HEK293 (cell line): ENCODE measurements around the gene CDH2.

Experiments used
- CTCF ChIA-PET: fragments of 350-600 bp; formaldehyde crosslinking; extraction: SDS; loops from one replicate; lab custom pipeline; 2021; ENCODE audit warnings: antibody characterized with exemption; lab: Yijun Ruan, JAX
- POLR2A ChIA-PET: fragments of 300-600 bp; formaldehyde crosslinking; extraction: SDS; loops from one replicate; lab custom pipeline; 2020; ENCODE audit warnings: antibody characterized with exemption, inconsistent platforms; lab: Yijun Ruan, JAX
- H3K27ac ChIP-seq: fragments of 200-500 bp; sonication (Bioruptor generic); 2 replicates; pipeline ENCODE4 v1.5.1; 2014; ENCODE audit warnings: low read depth, low read length, control low read depth, inconsistent platforms; ENCODE audit errors: extremely low read depth
- H3K36me3 ChIP-seq, 2 experiments: fragments of 200-500 bp in 1 of 2; sonication (Bioruptor generic) in 1 of 2; 1 replicate in 1 of 2; 2 replicates in 1 of 2; pipeline ENCODE4 v1.5.1; 2014 to 2017; ENCODE audit warnings: inconsistent platforms in 2 of 2, low read length in 2 of 2; ENCODE audit not compliant: control insufficient read depth in 2 of 2, insufficient read depth in 1 of 2
- H3K4me1 ChIP-seq: fragments of 200-500 bp; sonication (Bioruptor generic); 2 replicates; pipeline ENCODE4 v1.5.1; 2014; ENCODE audit warnings: mild to moderate bottlenecking, low read length, inconsistent platforms; ENCODE audit not compliant: control insufficient read depth, insufficient read depth
- H3K4me3 ChIP-seq: 2 replicates; pipeline ENCODE4 v1.5.1; 2011; ENCODE audit warnings: low read depth, mild to moderate bottlenecking, control low read depth, low read length, moderate library complexity
- H3K9me3 ChIP-seq: fragments of 200-500 bp; sonication (Bioruptor generic); 2 replicates; pipeline ENCODE4 v1.5.1; 2014; ENCODE audit warnings: low read depth, low read length, inconsistent platforms; ENCODE audit not compliant: control insufficient read depth, insufficient read depth
- KLF9 ChIP-seq: fragments of 450-650 bp; formaldehyde crosslinking; IDR thresholded peaks from 2 replicates; pipeline ENCODE4 v1.5.1; 2016; ENCODE audit warnings: missing biosample characterization, missing genetic modification characterization, low read depth
- MEIS1 ChIP-seq: sonication (generic); formaldehyde crosslinking; IDR thresholded peaks from 2 replicates; pipeline ENCODE4 v1.8.1; 2022; ENCODE audit warnings: missing genetic modification reagents, mild to moderate bottlenecking, borderline replicate concordance
- SCRT2 ChIP-seq: fragments of 450-650 bp; formaldehyde crosslinking; IDR thresholded peaks from 2 replicates; pipeline ENCODE4 v1.5.1; 2016; ENCODE audit warnings: missing biosample characterization, missing genetic modification characterization
- SP7 ChIP-seq: fragments of 450-650 bp; formaldehyde crosslinking; IDR thresholded peaks from 2 replicates; pipeline ENCODE4 v1.5.1; 2016; ENCODE audit warnings: missing biosample characterization, missing genetic modification characterization
- TRIM28 ChIP-seq: IDR thresholded peaks from 2 replicates; pipeline ENCODE4 v1.6.1; 2011; ENCODE audit warnings: low read length, control low read depth, borderline replicate concordance
- YY1 ChIP-seq: fragments of 450-650 bp; formaldehyde crosslinking; IDR thresholded peaks from 2 replicates; pipeline ENCODE4 v1.5.1; 2018; ENCODE audit warnings: missing biosample characterization, missing genetic modification characterization
- YY2 ChIP-seq: fragments of 450-650 bp; formaldehyde crosslinking; IDR thresholded peaks from 2 replicates; pipeline ENCODE4 v1.5.1; 2016; ENCODE audit warnings: missing biosample characterization, missing genetic modification characterization
- ZFHX2 ChIP-seq: fragments of 450-650 bp; formaldehyde crosslinking; conservative IDR thresholded peaks from 2 replicates; pipeline ENCODE4 v1.5.1; 2016; ENCODE audit warnings: missing biosample characterization, missing genetic modification characterization
- ZNF10 ChIP-seq: fragments of 450-650 bp; formaldehyde crosslinking; IDR thresholded peaks from 2 replicates; pipeline ENCODE4 v1.5.1; 2017; ENCODE audit warnings: missing biosample characterization, missing genetic modification characterization
- ZNF155 ChIP-seq: fragments of 450-650 bp; formaldehyde crosslinking; IDR thresholded peaks from 2 replicates; pipeline ENCODE4 v1.5.1; 2016; ENCODE audit warnings: missing biosample characterization, missing genetic modification characterization
- ZNF169 ChIP-seq: fragments of 450-650 bp; formaldehyde crosslinking; IDR thresholded peaks from 2 replicates; pipeline ENCODE4 v1.5.1; 2016; ENCODE audit warnings: missing biosample characterization, missing genetic modification characterization
- ZNF214 ChIP-seq: fragments of 450-650 bp; formaldehyde crosslinking; IDR thresholded peaks from 2 replicates; pipeline ENCODE4 v1.5.1; 2017; ENCODE audit warnings: missing biosample characterization, mild to moderate bottlenecking, missing genetic modification characterization, borderline replicate concordance
- ZNF221 ChIP-seq: fragments of 450-650 bp; formaldehyde crosslinking; IDR thresholded peaks from 2 replicates; pipeline ENCODE4 v1.5.1; 2017; ENCODE audit warnings: missing biosample characterization, missing genetic modification characterization, borderline replicate concordance
- ZNF248 ChIP-seq: fragments of 450-650 bp; formaldehyde crosslinking; IDR thresholded peaks from 2 replicates; pipeline ENCODE4 v1.5.1; 2017; ENCODE audit warnings: missing biosample characterization, missing genetic modification characterization
- ZNF335 ChIP-seq: fragments of 450-650 bp; formaldehyde crosslinking; conservative IDR thresholded peaks from 2 replicates; pipeline ENCODE4 v1.5.1; 2016; ENCODE audit warnings: missing biosample characterization, missing genetic modification characterization
- ZNF350 ChIP-seq: fragments of 450-650 bp; formaldehyde crosslinking; IDR thresholded peaks from 2 replicates; pipeline ENCODE4 v1.5.0; 2017; ENCODE audit warnings: missing biosample characterization, mild to moderate bottlenecking, missing genetic modification characterization
- ZNF449 ChIP-seq: fragments of 450-650 bp; formaldehyde crosslinking; IDR thresholded peaks from 2 replicates; pipeline ENCODE4 v1.5.1; 2017; ENCODE audit warnings: missing biosample characterization, mild to moderate bottlenecking, missing genetic modification characterization, moderate library complexity
- ZNF488 ChIP-seq: fragments of 450-650 bp; formaldehyde crosslinking; IDR thresholded peaks from 2 replicates; pipeline ENCODE4 v1.5.1; 2016; ENCODE audit warnings: missing biosample characterization, missing genetic modification characterization
- ZNF555 ChIP-seq: fragments of 450-650 bp; formaldehyde crosslinking; conservative IDR thresholded peaks from 2 replicates; pipeline ENCODE4 v1.5.1; 2017; ENCODE audit warnings: missing biosample characterization, mild to moderate bottlenecking, missing genetic modification characterization, inconsistent platforms
- ZNF585B ChIP-seq: fragments of 450-650 bp; formaldehyde crosslinking; IDR thresholded peaks from 2 replicates; pipeline ENCODE4 v1.5.1; 2016; ENCODE audit warnings: missing biosample characterization, missing genetic modification characterization
- ZNF658 ChIP-seq: fragments of 450-650 bp; formaldehyde crosslinking; IDR thresholded peaks from 2 replicates; pipeline ENCODE4; 2016; ENCODE audit warnings: missing biosample characterization, missing genetic modification characterization
- ZNF670 ChIP-seq: fragments of 450-650 bp; formaldehyde crosslinking; IDR thresholded peaks from 2 replicates; pipeline ENCODE4 v1.5.1; 2016; ENCODE audit warnings: missing biosample characterization, missing genetic modification characterization, low read depth
- ZNF701 ChIP-seq: fragments of 450-650 bp; formaldehyde crosslinking; IDR thresholded peaks from 2 replicates; pipeline ENCODE4 v1.5.1; 2016; ENCODE audit warnings: missing biosample characterization, missing genetic modification characterization
- ZNF768 ChIP-seq: fragments of 450-650 bp; formaldehyde crosslinking; IDR thresholded peaks from 2 replicates; pipeline ENCODE4 v1.5.1; 2018; ENCODE audit warnings: missing biosample characterization, mild to moderate bottlenecking, missing genetic modification characterization
- ZNF785 ChIP-seq: fragments of 450-650 bp; formaldehyde crosslinking; IDR thresholded peaks from 2 replicates; pipeline ENCODE4 v1.5.1; 2016; ENCODE audit warnings: missing biosample characterization, missing genetic modification characterization
- ZSCAN16 ChIP-seq: fragments of 450-650 bp; formaldehyde crosslinking; IDR thresholded peaks from 2 replicates; pipeline ENCODE4 v1.5.1; 2016; ENCODE audit warnings: missing biosample characterization, missing genetic modification characterization
- ZSCAN18 ChIP-seq: fragments of 450-650 bp; formaldehyde crosslinking; IDR thresholded peaks from 2 replicates; pipeline ENCODE4 v1.5.1; 2016; ENCODE audit warnings: missing biosample characterization, missing genetic modification characterization

The CDH2 gene

GRCh38 chr18:28208712-28209265 is 31.9 kb upstream of the CDH2 start:
- CTCF ChIA-PET, result interaction anchor here (0.6 kb wide), 1 partner anchor 46 kb away, joined by 3 read pairs; no protein-coding TSS in a partner anchor
- POLR2A ChIA-PET, result no interaction called here

GRCh38 chr18:28208268-28208667 is 31.3 kb upstream of the CDH2 start:
- ChIA-PET POLR2A (no interaction called here), CTCF (no interaction called here)
- TF ChIP-seq MEIS1 (CRISPR knock-in tag), result no peak
- no peak for TF ChIP-seq ZNF768
- no peak for TF ChIP-seq ZNF701 (tag by site-specific recombination)
- TF ChIP-seq ZNF214 (tag by site-specific recombination), result no peak
- no peak for TF ChIP-seq ZNF670
- no peak for TF ChIP-seq TRIM28
- TF ChIP-seq SCRT2 (tag by site-specific recombination), result no peak
- no peak for TF ChIP-seq ZNF585B (tag by site-specific recombination)
- TF ChIP-seq ZNF169 (tag by site-specific recombination), result no peak
- TF ChIP-seq ZNF785 (tag by site-specific recombination), result no peak
- no peak for TF ChIP-seq ZNF248 (tag by site-specific recombination)
- TF ChIP-seq YY2 (tag by site-specific recombination), result no peak
- no peak for TF ChIP-seq SP7
- no peak for TF ChIP-seq YY1
- no peak for TF ChIP-seq ZNF449 (tag by site-specific recombination)
- no peak for TF ChIP-seq ZNF555 (tag by site-specific recombination)
- no peak for TF ChIP-seq ZNF658
- no peak overlapping the region for H3K4me3 ChIP-seq
- H3K27ac ChIP-seq, result no peak overlapping the region
- no peaks in the 10 kb centered on the region for H3K9me3 ChIP-seq
- no peaks in the 10 kb centered on the region for H3K36me3 ChIP-seq
- H3K4me1 ChIP-seq, result no peaks in the 10 kb centered on the region

More at GRCh38 chr18:28208712-28209265, 31.9 kb upstream of the CDH2 start:
- no peaks in the 10 kb centered on the region for H3K9me3 ChIP-seq
- TF ChIP-seq ZNF155 (tag by site-specific recombination), result no peak
- no peak for TF ChIP-seq ZNF10 (tag by site-specific recombination)
- TF ChIP-seq ZNF335 (tag by site-specific recombination), result no peak
- no peak for TF ChIP-seq ZFHX2
- no peak for TF ChIP-seq ZNF488 (tag by site-specific recombination)
- TF ChIP-seq, all 188 proteins: peak for 0
- no peak overlapping the region for H3K27ac ChIP-seq
- no peak overlapping the region for H3K4me3 ChIP-seq
- H3K4me1 ChIP-seq, result no peaks in the 10 kb centered on the region
- H3K36me3 ChIP-seq, result no peaks in the 10 kb centered on the region

- H3K4me1 ChIP-seq, result no peaks in the 10 kb centered on the region
- POLR2A ChIA-PET, result no interaction called here
- H3K9me3 ChIP-seq, result no peaks in the 10 kb centered on the region
- CTCF ChIA-PET, result no interaction called here
- no peak for TF ChIP-seq ZNF658
- TF ChIP-seq ZNF350 (tag by site-specific recombination), result no peak
- no peak for TF ChIP-seq KLF9 (tag by site-specific recombination)
- no peak for TF ChIP-seq ZSCAN18 (tag by site-specific recombination)
- TF ChIP-seq ZSCAN16 (tag by site-specific recombination), result no peak
- no peak for TF ChIP-seq ZNF221
- TF ChIP-seq, all 188 proteins: peak for 0
- H3K36me3 ChIP-seq, result no peaks in the 10 kb centered on the region
- no peak overlapping the region for H3K27ac ChIP-seq
- no peak overlapping the region for H3K4me3 ChIP-seq
Observed at GRCh38 chr18:28204154-28204553, 27.2 kb upstream of the CDH2 start.
